KMS-11 (cell line): ENCODE results near the gene SIX2.

Experiments used
- H2AFZ ChIP-seq: fragments of 200-600 bp; sonication (generic); 2 replicates; pipeline ENCODE4 v1.6.1; 2016; ENCODE audit warnings: antibody characterized with exemption, mixed run types, low read depth
- H3K27ac ChIP-seq: fragments of 200-600 bp; sonication (generic); 2 replicates; pipeline ENCODE4 v1.6.1; 2016; ENCODE audit warnings: mild to moderate bottlenecking, mixed run types
- H3K27me3 ChIP-seq: fragments of 200-600 bp; sonication (generic); 2 replicates; pipeline ENCODE4 v1.6.1; 2017; ENCODE audit warnings: mild to moderate bottlenecking, low read depth, mixed run types, moderate library complexity; ENCODE audit not compliant: insufficient read depth
- H3K36me3 ChIP-seq: fragments of 200-600 bp; sonication (generic); 2 replicates; pipeline ENCODE4 v1.6.1; 2017; ENCODE audit warnings: mild to moderate bottlenecking, mixed run types; ENCODE audit not compliant: insufficient read depth
- H3K4me1 ChIP-seq: fragments of 200-600 bp; sonication (generic); 2 replicates; pipeline ENCODE4 v1.6.1; 2016; ENCODE audit warnings: mild to moderate bottlenecking, low read depth, mixed run types; ENCODE audit not compliant: poor library complexity, severe bottlenecking
- H3K4me2 ChIP-seq: fragments of 200-600 bp; sonication (generic); 2 replicates; pipeline ENCODE4 v1.7.0; 2016; ENCODE audit warnings: mild to moderate bottlenecking, mixed run types
- H3K4me3 ChIP-seq: fragments of 200-600 bp; sonication (generic); IDR thresholded peaks from 2 replicates; pipeline ENCODE4 v1.6.1; 2017; ENCODE audit warnings: low read depth, low read length, mixed read lengths; ENCODE audit not compliant: insufficient read depth
- H3K79me2 ChIP-seq: fragments of 200-600 bp; sonication (generic); 2 replicates; pipeline ENCODE4 v1.6.1; 2016; ENCODE audit warnings: low read depth, mixed run types; ENCODE audit not compliant: insufficient read depth
- H3K9ac ChIP-seq: fragments of 200-600 bp; sonication (generic); 2 replicates; pipeline ENCODE4 v1.6.1; 2016; ENCODE audit warnings: mild to moderate bottlenecking, mixed run types
- H4K20me1 ChIP-seq: fragments of 200-600 bp; sonication (generic); 2 replicates; pipeline ENCODE4 v1.6.1; 2016; ENCODE audit warnings: mild to moderate bottlenecking, mixed run types; ENCODE audit not compliant: insufficient read depth
- TF ChIP-seq, protein P1 (sequence below): fragments of 200-600 bp; sonication (generic); conservative IDR thresholded peaks from 2 replicates; pipeline ENCODE4 v1.6.1; 2017; ENCODE audit warnings: low read depth, mild to moderate bottlenecking, antibody characterized with exemption, low read length, moderate library complexity, mixed read lengths

SIX2 gene

DNA sequence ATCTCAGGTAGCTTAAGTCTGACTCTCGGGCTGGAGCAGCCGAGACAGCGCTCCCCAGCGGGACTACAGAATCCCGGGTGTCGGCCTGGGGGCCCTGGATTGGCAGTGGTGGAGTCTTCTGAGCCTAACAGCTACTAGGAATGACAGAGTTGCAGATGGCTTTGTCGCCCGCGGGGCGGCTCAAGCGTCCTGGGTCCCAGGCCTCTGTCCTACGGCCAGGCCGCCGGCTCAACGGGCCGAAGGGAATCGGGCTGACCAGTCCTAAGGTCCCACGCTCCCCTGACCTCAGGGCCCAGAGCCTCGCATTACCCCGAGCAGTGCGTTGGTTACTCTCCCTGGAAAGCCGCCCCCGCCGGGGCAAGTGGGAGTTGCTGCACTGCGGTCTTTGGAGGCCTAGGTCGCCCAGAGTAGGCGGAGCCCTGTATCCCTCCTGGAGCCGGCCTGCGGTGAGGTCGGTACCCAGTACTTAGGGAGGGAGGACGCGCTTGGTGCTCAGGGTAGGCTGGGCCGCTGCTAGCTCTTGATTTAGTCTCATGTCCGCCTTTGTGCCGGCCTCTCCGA, 8.8 kb downstream of the SIX2 start:
- H3K79me2 ChIP-seq, result no peaks in the 10 kb centered on the region
- H3K4me2 ChIP-seq, result no peak overlapping the region
- H3K27me3 ChIP-seq, result no peaks in the 10 kb centered on the region
- H4K20me1 ChIP-seq, result no peaks in the 10 kb centered on the region
- H2AFZ ChIP-seq, result no peak overlapping the region
- H3K4me3 ChIP-seq, result no peak overlapping the region
- H3K4me1 ChIP-seq, result no peaks in the 10 kb centered on the region
- TF ChIP-seq, protein P1, sequence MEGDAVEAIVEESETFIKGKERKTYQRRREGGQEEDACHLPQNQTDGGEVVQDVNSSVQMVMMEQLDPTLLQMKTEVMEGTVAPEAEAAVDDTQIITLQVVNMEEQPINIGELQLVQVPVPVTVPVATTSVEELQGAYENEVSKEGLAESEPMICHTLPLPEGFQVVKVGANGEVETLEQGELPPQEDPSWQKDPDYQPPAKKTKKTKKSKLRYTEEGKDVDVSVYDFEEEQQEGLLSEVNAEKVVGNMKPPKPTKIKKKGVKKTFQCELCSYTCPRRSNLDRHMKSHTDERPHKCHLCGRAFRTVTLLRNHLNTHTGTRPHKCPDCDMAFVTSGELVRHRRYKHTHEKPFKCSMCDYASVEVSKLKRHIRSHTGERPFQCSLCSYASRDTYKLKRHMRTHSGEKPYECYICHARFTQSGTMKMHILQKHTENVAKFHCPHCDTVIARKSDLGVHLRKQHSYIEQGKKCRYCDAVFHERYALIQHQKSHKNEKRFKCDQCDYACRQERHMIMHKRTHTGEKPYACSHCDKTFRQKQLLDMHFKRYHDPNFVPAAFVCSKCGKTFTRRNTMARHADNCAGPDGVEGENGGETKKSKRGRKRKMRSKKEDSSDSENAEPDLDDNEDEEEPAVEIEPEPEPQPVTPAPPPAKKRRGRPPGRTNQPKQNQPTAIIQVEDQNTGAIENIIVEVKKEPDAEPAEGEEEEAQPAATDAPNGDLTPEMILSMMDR, result no peak
- no peak overlapping the region for H3K27ac ChIP-seq
- H3K9ac ChIP-seq, result no peak overlapping the region
- no peaks in the 10 kb centered on the region for H3K36me3 ChIP-seq

DNA sequence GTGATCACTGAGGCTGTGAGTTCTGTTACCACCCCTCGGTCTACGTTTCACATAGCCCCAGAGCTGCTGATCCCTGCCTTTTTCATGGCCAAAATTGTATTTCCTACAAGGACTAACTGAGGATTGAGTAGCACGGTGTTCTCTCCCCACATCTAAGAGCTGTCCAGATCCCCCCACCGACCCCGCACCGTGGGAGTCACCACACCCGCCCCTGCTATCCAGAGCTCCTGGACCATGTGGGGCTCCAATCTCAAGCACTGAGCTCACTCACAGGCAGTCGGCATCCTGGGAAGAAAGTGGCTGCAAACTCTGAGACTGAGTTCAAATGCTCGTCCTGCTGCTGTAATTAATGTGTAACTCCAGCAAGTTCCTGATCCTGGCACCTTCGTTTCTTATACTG, 9.7 kb downstream of the SIX2 start:
- no peaks in the 10 kb centered on the region for H3K27me3 ChIP-seq

DNA sequence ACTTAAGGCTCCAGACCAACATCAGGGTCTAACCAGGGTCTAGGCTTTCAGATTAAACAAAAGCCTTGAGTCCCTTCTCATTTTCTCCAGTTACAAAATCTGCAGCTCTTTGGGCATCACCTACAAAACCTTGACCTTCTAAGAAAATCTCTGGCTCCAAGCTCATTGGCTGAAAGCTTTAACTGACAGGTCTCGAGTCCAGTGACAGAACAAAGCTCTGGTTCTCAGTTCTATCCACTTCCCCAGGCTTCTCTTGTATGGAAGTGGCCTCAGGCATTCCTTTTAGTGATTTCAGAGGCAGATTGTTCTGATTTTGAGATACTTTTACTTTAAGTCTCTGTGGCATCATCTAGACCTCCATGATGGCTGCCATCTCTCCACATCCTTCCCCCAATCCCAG, 11.3 kb downstream of the SIX2 start:
- no peaks in the 10 kb centered on the region for H3K27me3 ChIP-seq
- H3K4me2 ChIP-seq, result no peak overlapping the region

More for the DNA sequence above, 9.7 kb downstream of the SIX2 start:
- Histone ChIP-seq H2AFZ (no peak overlapping the region), H3K4me3 (no peak overlapping the region), H3K9ac (no peak overlapping the region), H3K4me1 (no peaks in the 10 kb centered on the region), H4K20me1 (no peaks in the 10 kb centered on the region), H3K79me2 (no peaks in the 10 kb centered on the region), H3K4me2 (no peak overlapping the region), H3K36me3 (no peaks in the 10 kb centered on the region), H3K27ac (no peak overlapping the region)
- TF ChIP-seq, protein P1, result no peak

DNA sequence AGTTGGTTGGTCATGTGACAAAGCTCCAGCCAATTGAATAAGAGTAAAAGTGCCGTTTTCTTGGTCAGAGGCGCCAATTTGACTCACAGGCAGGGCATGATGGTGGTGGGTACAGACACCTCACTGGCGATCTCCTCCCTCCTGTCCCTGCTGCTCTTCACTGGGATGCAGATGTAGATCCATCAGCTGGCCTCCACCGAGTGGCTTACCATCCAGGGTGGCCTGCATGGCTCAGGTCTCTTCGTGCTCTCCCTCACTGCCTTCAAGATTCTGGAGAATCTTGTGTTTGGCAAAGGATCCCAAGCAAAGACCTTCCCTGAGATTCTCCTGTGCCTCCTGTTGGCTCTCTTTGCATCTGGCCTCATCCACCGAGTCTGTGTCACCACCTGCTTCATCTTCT, 12.9 kb downstream of the SIX2 start:
- Histone ChIP-seq H2AFZ (no peak overlapping the region), H3K36me3 (no peaks in the 10 kb centered on the region), H3K27me3 (no peaks in the 10 kb centered on the region), H3K4me1 (no peaks in the 10 kb centered on the region), H3K27ac (no peak overlapping the region), H3K9ac (no peak overlapping the region), H4K20me1 (no peaks in the 10 kb centered on the region), H3K79me2 (no peaks in the 10 kb centered on the region), H3K4me3 (no peak overlapping the region), H3K4me2 (no peak overlapping the region)
- TF ChIP-seq, protein P1, result no peak

More for the DNA sequence above, 11.3 kb downstream of the SIX2 start:
- H3K36me3 ChIP-seq, result no peaks in the 10 kb centered on the region
- no peak overlapping the region for H3K9ac ChIP-seq
- H3K4me3 ChIP-seq, result no peak overlapping the region
- H4K20me1 ChIP-seq, result no peaks in the 10 kb centered on the region
- no peaks in the 10 kb centered on the region for H3K79me2 ChIP-seq
- H3K4me1 ChIP-seq, result no peaks in the 10 kb centered on the region
- no peak overlapping the region for H2AFZ ChIP-seq
- H3K27ac ChIP-seq, result no peak overlapping the region
- TF ChIP-seq, protein P1, result no peak
